ENCODE results near the gene TMEM266.
A peak's percentile ranks its signal among the peaks of the same experiment; 100 is the strongest.

Gene TMEM266

GRCh38 chr15:76190751-76191538 lies 131.2 kb downstream of the TMEM266 start:
- H3K27ac ChIP-seq (ENCODE audit: extremely low read depth, low read depth, low read length): peak overlapping the region; percentile 33; the same call in 1 of the 2 replicates
- H3K9me3 ChIP-seq (ENCODE audit: control insufficient read depth, insufficient read depth, low read depth, low read length): no peaks in the 10 kb centered on the region
- H3K4me3 ChIP-seq (ENCODE audit: low read depth, low read length): no peak overlapping the region
- CTCF ChIA-PET: interaction anchor here (0.6 to 2.4 kb wide), 35 partner anchors 10 to 1645 kb away, joined by 3 to 24 read pairs (median 3); no protein-coding TSS in a partner anchor
- H3K36me3 ChIP-seq (ENCODE audit: control insufficient read depth in 2 of 2, insufficient read depth in 1 of 2, low read length in 2 of 2): no peaks in the 10 kb centered on the region
- POLR2A ChIA-PET: interaction anchor here (2.0 kb wide), 1 partner anchor 26 kb away, joined by 4 read pairs; no protein-coding TSS in a partner anchor
- H3K4me1 ChIP-seq (ENCODE audit: control insufficient read depth, insufficient read depth, low read length): peaks cover 3% of the 10 kb centered on the region
- no peak; the same call in 1 of the 2 replicates for TF ChIP-seq PRDM1 (tag by site-specific recombination; IDR thresholded peaks at IDR 0.05)
- no peak for TF ChIP-seq ZNF677 (tag by site-specific recombination; IDR thresholded peaks at IDR 0.05)
- peak; percentile 56 for TF ChIP-seq ZBTB26 (tag by site-specific recombination; optimal IDR thresholded peaks at IDR 0.05)
- TF ChIP-seq ZNF23 (tag by site-specific recombination; IDR thresholded peaks at IDR 0.05; ENCODE audit: borderline replicate concordance): no peak
- no peak for TF ChIP-seq ZFHX2 (tag by site-specific recombination; conservative IDR thresholded peaks at IDR 0.05)
- 0 out of 2 replicates have a peak, but pooled peaks have one; percentile 20 for TF ChIP-seq KLF17 (tag by site-specific recombination; IDR thresholded peaks at IDR 0.05)
- TF ChIP-seq PRDM2 (tag by site-specific recombination; IDR thresholded peaks at IDR 0.05; ENCODE audit: borderline replicate concordance): 0 out of 2 replicates have a peak, but pooled peaks have one; percentile 19
- peak; percentile 94 for TF ChIP-seq CTCF (tag by site-specific recombination; IDR thresholded peaks at IDR 0.05)
- no peak for TF ChIP-seq ZNF311 (tag by site-specific recombination; IDR thresholded peaks at IDR 0.05; ENCODE audit: borderline replicate concordance)
- TF ChIP-seq ZNF335 (tag by site-specific recombination; conservative IDR thresholded peaks at IDR 0.05): no peak; the same call in 1 of the 2 replicates
- TF ChIP-seq ZNF221 (tag by site-specific recombination; IDR thresholded peaks at IDR 0.05; ENCODE audit: borderline replicate concordance): no peak
- no peak for TF ChIP-seq SETDB1 (IDR thresholded peaks at IDR 0.05; ENCODE audit: insufficient read length, low read length)
- no peak for TF ChIP-seq ZNF2 (tag by site-specific recombination; IDR thresholded peaks at IDR 0.05)
- TF ChIP-seq FEZF1 (tag by site-specific recombination; IDR thresholded peaks at IDR 0.05): no peak
- TF ChIP-seq SCRT2 (tag by site-specific recombination; IDR thresholded peaks at IDR 0.05): no peak
- TF ChIP-seq GLIS1 (tag by site-specific recombination; IDR thresholded peaks at IDR 0.05): no peak
- TF ChIP-seq ATF2 (tag by site-specific recombination; IDR thresholded peaks at IDR 0.05; ENCODE audit: low read depth): no peak
- no peak for TF ChIP-seq HOXD13 (CRISPR knock-in tag; IDR thresholded peaks at IDR 0.05; ENCODE audit: borderline replicate concordance)
- 0 out of 2 replicates have a peak, but pooled peaks have one; percentile 32 for TF ChIP-seq ZFP37 (tag by site-specific recombination; IDR thresholded peaks at IDR 0.05)
- no peak for TF ChIP-seq ZNF266 (tag by site-specific recombination; IDR thresholded peaks at IDR 0.05; ENCODE audit: low read depth)
- no peak for TF ChIP-seq ZNF600 (tag by site-specific recombination; IDR thresholded peaks at IDR 0.05)
- no peak for TF ChIP-seq GFI1B (tag by site-specific recombination; IDR thresholded peaks at IDR 0.05)
- TF ChIP-seq GLI4 (tag by site-specific recombination; IDR thresholded peaks at IDR 0.05): no peak
- no peak for TF ChIP-seq ZNF223 (tag by site-specific recombination; IDR thresholded peaks at IDR 0.05)
- no peak for TF ChIP-seq ZBTB6 (tag by site-specific recombination; IDR thresholded peaks at IDR 0.05)
